22Rv1 (cell line): ENCODE results near the gene FAAP100.
A peak's percentile ranks its signal among the peaks of the same experiment; 100 is the strongest.

Source experiments
- H3K27ac ChIP-seq: fragments of 450-650 bp; 2 replicates; pipeline ENCODE4 v1.5.1; 2017
- ZFX ChIP-seq: fragments of 450-650 bp; IDR thresholded peaks from 2 replicates; pipeline ENCODE4 v1.6.1; 2017; ENCODE audit warnings: antibody characterized with exemption, borderline replicate concordance
- TF ChIP-seq, protein P1 (sequence below): fragments of 450-650 bp; IDR thresholded peaks from 2 replicates; pipeline ENCODE4 v1.5.1; 2017; ENCODE audit warnings: mild to moderate bottlenecking

Gene FAAP100

GRCh38 chr17:81509972-81510784, 42.0 kb downstream of the FAAP100 start:
- peak overlapping the region; percentile 100 for H3K27ac ChIP-seq
- TF ChIP-seq, protein P1, sequence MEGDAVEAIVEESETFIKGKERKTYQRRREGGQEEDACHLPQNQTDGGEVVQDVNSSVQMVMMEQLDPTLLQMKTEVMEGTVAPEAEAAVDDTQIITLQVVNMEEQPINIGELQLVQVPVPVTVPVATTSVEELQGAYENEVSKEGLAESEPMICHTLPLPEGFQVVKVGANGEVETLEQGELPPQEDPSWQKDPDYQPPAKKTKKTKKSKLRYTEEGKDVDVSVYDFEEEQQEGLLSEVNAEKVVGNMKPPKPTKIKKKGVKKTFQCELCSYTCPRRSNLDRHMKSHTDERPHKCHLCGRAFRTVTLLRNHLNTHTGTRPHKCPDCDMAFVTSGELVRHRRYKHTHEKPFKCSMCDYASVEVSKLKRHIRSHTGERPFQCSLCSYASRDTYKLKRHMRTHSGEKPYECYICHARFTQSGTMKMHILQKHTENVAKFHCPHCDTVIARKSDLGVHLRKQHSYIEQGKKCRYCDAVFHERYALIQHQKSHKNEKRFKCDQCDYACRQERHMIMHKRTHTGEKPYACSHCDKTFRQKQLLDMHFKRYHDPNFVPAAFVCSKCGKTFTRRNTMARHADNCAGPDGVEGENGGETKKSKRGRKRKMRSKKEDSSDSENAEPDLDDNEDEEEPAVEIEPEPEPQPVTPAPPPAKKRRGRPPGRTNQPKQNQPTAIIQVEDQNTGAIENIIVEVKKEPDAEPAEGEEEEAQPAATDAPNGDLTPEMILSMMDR, result no peak
- no peak for TF ChIP-seq ZFX

GRCh38 chr17:81509207-81509971, 42.8 kb downstream of the FAAP100 start:
- peak overlapping the region; percentile 100 for H3K27ac ChIP-seq

GRCh38 chr17:81508639-81509206, 43.4 kb downstream of the FAAP100 start:
- TF ChIP-seq, protein P1, result no peak
- no peak for TF ChIP-seq ZFX
- peak overlapping the region; percentile 100 for H3K27ac ChIP-seq

More at GRCh38 chr17:81509207-81509971, 42.8 kb downstream of the FAAP100 start:
- no peak for TF ChIP-seq ZFX
- TF ChIP-seq, protein P1, result no peak

- TF ChIP-seq, protein P1, result no peak
- no peak for TF ChIP-seq ZFX
- no peak overlapping the region for H3K27ac ChIP-seq
Measured at GRCh38 chr17:81503619-81504018, 48.5 kb downstream of the FAAP100 start.

GRCh38 chr17:81502471-81503017, 49.6 kb downstream of the FAAP100 start:
- no peak overlapping the region for H3K27ac ChIP-seq
- TF ChIP-seq, protein P1, result no peak
- no peak for TF ChIP-seq ZFX

GRCh38 chr17:81500047-81500446, 52.1 kb downstream of the FAAP100 start:
- no peak overlapping the region for H3K27ac ChIP-seq
- no peak for TF ChIP-seq ZFX
- TF ChIP-seq, protein P1, result no peak
